HG03521 (cell line): ENCODE data around the gene PAX4.
"Not testable (repeated sequence)": the region's sequence is repeated elsewhere in the genome, so short reads cannot be mapped to it uniquely, and the experiment has no call there.

Experiments used
- ATAC-seq: cut with Tn5 transposase; IDR thresholded peaks from one replicate; pipeline ENCODE4 v1.9.1; 2021; ENCODE audit warnings: mild to moderate bottlenecking, moderate library complexity; ENCODE audit not compliant: unreplicated experiment

Gene PAX4

GRCh38 chr7:127588019-127588696 is 29.8 kb downstream of the PAX4 start, which contains the start of gene ARF5:
Gene ARF5, plus strand, starts transcription at chr7:127588411. Its CDS starts 88 bp downstream, at chr7:127588499.
- ATAC-seq, result peak; percentile 72

GRCh38 chr7:127587663-127588018 is 30.3 kb downstream of the PAX4 start:
- no peak for ATAC-seq

GRCh38 chr7:127586346-127586745 is 31.6 kb downstream of the PAX4 start:
- no peak for ATAC-seq

- ATAC-seq, result peak; percentile 75
Measured at GRCh38 chr7:127585044-127585953, 32.6 kb downstream of the PAX4 start, which contains the start of gene GCC1. Gene GCC1, minus strand, starts transcription at chr7:127585596. Its CDS starts 414 bp downstream, at chr7:127585182.

GRCh38 chr7:127584648-127585043 is 33.3 kb downstream of the PAX4 start:
- no peak for ATAC-seq

- no peak for ATAC-seq
Measured at GRCh38 chr7:127582361-127582760, 35.6 kb downstream of the PAX4 start.

GRCh38 chr7:127581716-127582115 is 36.2 kb downstream of the PAX4 start:
- no peak for ATAC-seq

- ATAC-seq, result no peak
Measured at GRCh38 chr7:127580612-127581011, 37.3 kb downstream of the PAX4 start.

- ATAC-seq, result no peak
Measured at GRCh38 chr7:127578711-127579275, 39.1 kb downstream of the PAX4 start.

GRCh38 chr7:127578036-127578684 is 39.8 kb downstream of the PAX4 start:
- ATAC-seq, result no peak

GRCh38 chr7:127571741-127572505 is 46.0 kb downstream of the PAX4 start:
- ATAC-seq, result no peak

GRCh38 chr7:127568034-127568433 is 49.9 kb downstream of the PAX4 start:
- ATAC-seq, result not testable (repeated sequence)

GRCh38 chr7:127566242-127566641 is 51.7 kb downstream of the PAX4 start:
- ATAC-seq, result no peak
